KOPT-K1 (cell line): ENCODE data around the gene KMO.

ENCODE experiments used
- H3K27ac ChIP-seq: fragments of 200-600 bp; sonication (generic); 2 replicates; pipeline ENCODE4 v1.5.1; 2016; ENCODE audit warnings: antibody characterized with exemption, mild to moderate bottlenecking, low read depth, low read length; ENCODE audit not compliant: poor library complexity, severe bottlenecking
- H3K36me3 ChIP-seq: fragments of 200-600 bp; sonication (generic); 2 replicates; pipeline ENCODE4 v1.5.1; 2017; ENCODE audit warnings: antibody characterized with exemption, mild to moderate bottlenecking, low read length, moderate library complexity; ENCODE audit not compliant: insufficient read depth
- H3K9me3 ChIP-seq: fragments of 200-600 bp; sonication (generic); 2 replicates; pipeline ENCODE4 v1.5.1; 2017; ENCODE audit warnings: antibody characterized with exemption, low read length, mild to moderate bottlenecking; ENCODE audit not compliant: insufficient read depth, poor library complexity, severe bottlenecking

The KMO gene

GRCh38 chr1:241527146-241527545 lies 5.0 kb upstream of the KMO start:
- no peak overlapping the region for H3K27ac ChIP-seq
- no peaks in the 10 kb centered on the region for H3K36me3 ChIP-seq
- H3K9me3 ChIP-seq, result no peaks in the 10 kb centered on the region

- no peaks in the 10 kb centered on the region for H3K36me3 ChIP-seq
- peak overlapping the region; percentile 51 for H3K27ac ChIP-seq
- H3K9me3 ChIP-seq, result no peaks in the 10 kb centered on the region
Measured at GRCh38 chr1:241531195-241532161, 700 bp upstream of the KMO start.

DNA sequence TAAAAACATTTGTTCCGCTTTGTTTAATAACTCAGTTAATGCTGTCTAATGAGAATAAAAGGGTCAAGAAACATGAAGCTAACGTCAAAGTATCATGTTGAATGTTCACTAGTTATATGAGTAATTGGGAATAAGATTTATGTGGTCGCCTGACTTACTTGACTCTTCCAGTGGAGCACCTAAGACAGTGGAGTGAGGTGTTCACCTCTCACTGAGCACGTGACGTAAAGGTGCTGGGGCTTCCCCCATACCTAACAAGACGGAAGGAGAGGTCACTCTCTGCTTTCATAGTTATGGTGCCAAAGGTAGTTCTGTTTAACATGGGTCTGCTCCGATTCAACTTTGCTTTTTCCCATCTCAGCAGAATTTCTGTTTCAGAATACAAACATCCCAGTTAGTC lies 686 bp downstream of the KMO start:
- H3K9me3 ChIP-seq, result no peaks in the 10 kb centered on the region
- H3K27ac ChIP-seq, result no peak overlapping the region
- no peaks in the 10 kb centered on the region for H3K36me3 ChIP-seq

DNA sequence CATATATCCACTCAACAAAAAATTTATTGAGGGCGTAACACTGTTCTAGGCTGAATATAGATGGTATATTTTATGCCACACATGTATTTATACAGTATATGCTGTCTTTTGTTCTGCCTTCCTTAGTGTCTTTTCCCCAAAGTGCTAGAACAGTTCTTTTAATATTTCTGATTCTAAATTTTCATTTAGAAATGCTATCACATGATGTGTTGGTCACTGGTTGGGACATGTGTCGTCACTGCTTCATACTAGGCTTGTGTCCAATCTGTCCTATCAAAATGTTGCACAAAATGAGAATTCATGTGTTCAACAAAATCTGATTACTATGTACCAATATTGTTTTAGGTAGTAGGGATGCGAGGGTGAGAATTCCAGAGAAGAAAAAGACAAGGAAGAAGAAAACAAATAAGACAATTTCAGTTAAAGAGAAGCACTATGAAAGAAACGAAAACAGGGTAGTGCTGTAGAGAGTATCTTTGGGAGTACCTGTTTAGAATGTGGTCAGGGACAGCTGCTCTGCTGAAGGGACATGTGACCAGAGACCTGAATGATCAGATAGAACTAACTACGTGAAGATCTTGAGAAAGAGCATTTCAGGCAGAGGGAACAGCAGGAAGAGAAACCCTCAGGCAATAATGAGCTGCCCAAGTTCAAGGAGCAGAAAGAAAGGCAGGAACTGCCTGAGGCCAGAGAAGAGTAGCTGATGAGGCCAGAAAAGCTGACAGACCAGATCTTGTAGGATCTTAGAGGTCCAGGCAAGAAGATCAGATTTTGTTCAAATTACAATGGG lies 1.3 kb downstream of the KMO start:
- H3K36me3 ChIP-seq, result no peaks in the 10 kb centered on the region
- no peak overlapping the region for H3K27ac ChIP-seq
- H3K9me3 ChIP-seq, result no peaks in the 10 kb centered on the region

- Histone ChIP-seq H3K9me3 (no peaks in the 10 kb centered on the region), H3K36me3 (no peaks in the 10 kb centered on the region), H3K27ac (no peak overlapping the region)
Measured at GRCh38 chr1:241536304-241536703, 4.1 kb downstream of the KMO start.

GRCh38 chr1:241536969-241537368 lies 4.8 kb downstream of the KMO start:
- Histone ChIP-seq H3K27ac (no peak overlapping the region), H3K36me3 (no peaks in the 10 kb centered on the region), H3K9me3 (no peaks in the 10 kb centered on the region)

DNA sequence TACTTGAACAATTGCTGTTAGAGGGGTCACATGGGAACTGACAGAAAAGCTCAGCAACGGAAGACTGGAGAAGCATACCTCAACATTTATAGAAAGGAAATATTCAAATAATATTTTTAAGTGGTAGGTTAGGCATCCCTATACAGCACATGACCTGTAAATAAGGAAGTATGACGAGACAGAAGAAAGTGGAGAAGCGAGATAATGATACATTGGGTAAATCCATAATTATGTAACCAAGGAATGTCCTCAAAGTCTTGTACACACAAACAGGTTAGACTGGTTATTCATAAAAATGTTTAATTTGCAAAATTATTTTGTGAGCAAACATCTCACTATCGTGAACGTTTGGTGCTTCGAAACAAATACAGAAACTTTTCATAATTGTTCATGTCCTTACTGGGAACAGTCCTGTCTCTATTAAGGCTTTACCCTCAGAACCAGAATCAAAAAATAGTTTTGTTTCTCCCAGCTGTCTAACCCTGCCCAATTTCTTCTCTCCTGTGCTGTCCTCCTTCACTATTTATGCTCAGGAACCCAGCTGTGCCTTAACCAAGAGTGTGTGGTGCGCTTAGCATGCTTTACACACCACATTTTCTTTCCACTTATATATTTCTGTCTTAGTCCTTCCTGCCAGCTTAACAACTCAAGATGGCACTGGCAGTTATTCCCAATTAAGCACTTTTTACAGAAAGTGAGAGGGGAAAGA lies 10.2 kb downstream of the KMO start:
- Histone ChIP-seq H3K36me3 (no peaks in the 10 kb centered on the region), H3K9me3 (no peaks in the 10 kb centered on the region), H3K27ac (no peak overlapping the region)

- no peak overlapping the region for H3K27ac ChIP-seq
- no peaks in the 10 kb centered on the region for H3K36me3 ChIP-seq
- H3K9me3 ChIP-seq, result no peaks in the 10 kb centered on the region
Measured at GRCh38 chr1:241548008-241548407, 15.8 kb downstream of the KMO start.

DNA sequence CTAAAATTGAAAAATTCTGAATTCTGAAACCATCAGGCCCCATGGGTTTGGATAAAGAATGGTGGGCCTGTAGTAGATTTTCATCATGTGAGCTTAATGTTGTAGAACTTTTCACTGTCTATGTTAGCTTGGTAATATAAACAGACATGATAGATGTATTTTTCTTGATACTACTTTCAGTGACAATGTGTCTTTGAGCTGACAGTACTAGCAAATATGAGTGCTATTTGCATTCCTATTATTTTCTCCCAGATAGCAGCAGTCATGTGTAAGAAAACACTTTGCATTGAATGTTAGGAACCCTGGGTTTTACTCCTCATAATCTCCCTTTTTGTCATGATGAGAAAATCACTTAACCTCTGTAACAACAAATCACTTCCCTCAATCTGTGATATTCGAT lies 18.1 kb downstream of the KMO start:
- Histone ChIP-seq H3K9me3 (no peaks in the 10 kb centered on the region), H3K27ac (no peak overlapping the region), H3K36me3 (no peaks in the 10 kb centered on the region)

- Histone ChIP-seq H3K36me3 (no peaks in the 10 kb centered on the region), H3K9me3 (no peaks in the 10 kb centered on the region), H3K27ac (no peak overlapping the region)
Measured at GRCh38 chr1:241551759-241552638, 19.8 kb downstream of the KMO start.

DNA sequence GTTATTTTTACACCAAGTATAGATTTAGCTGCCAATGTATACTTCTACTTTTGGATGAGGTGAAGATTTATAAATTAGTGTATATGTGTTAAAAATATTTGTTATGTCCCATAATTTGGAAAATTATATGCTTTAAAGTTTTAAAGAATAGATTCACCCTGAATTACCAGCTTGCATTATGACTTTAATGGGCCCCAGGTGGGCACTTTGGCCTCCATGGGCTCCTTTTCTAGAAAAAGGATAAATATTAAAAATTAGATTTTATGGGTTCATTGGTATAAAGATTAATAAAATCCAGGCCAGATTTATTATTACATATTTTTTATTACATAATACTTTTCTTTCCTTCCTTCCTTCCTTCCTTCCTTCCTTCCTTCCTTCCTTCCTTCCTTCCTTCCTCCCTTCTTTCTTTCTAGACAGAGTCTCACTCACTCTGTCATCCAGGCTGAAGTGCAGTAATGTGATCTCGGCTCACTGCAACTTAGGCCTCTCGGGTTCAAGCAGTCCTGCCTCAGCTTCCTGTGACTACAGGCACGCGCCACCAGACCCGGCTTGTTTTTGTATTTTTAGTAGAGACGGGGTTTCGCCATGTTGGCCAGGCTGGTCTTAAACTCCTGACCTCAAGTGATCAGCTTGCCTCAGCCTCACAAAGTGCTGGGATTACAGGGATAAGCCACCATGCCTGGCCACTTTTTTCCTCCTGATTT lies 21.9 kb downstream of the KMO start:
- Histone ChIP-seq H3K36me3 (no peaks in the 10 kb centered on the region), H3K9me3 (no peaks in the 10 kb centered on the region), H3K27ac (no peak overlapping the region)

DNA sequence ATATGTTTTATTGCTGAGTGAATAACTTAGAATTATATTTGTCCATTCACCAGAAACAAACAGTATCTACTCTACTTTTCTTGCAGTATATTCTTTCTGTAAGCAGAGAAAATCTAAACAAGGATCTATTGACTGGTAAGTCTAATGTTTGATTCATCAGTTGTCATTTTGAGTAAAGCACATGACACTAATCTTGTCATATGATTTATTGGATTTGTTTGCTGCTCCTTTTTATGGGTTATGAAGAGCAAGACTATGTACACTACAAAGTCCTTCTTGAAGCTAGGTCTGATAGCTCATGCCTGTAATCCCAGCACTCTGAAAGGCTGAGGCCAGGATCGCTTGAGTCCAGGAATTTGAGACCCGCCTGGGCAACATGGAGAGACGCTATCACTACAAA lies 23.3 kb downstream of the KMO start:
- H3K9me3 ChIP-seq, result no peaks in the 10 kb centered on the region
- H3K36me3 ChIP-seq, result no peaks in the 10 kb centered on the region
- H3K27ac ChIP-seq, result no peak overlapping the region

DNA sequence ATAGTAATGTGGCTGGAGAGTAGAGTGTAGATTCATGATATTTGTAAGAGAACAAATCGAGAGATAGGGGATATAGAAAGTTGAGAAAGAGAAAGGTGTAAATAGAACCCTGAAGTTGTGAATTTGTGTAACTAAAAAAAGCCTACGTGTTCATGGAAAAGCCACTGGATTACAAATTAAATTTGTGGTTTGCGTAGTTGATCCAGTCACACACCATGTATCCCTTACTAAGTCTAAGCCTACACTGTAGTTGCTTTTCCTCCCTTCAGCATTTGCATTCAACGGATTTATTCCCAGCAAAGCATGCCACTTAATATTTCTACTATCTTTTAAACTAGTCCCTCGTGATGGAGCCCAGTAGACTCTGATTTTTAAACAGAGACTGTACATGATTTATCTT lies 24.9 kb downstream of the KMO start:
- Histone ChIP-seq H3K9me3 (no peaks in the 10 kb centered on the region), H3K27ac (no peak overlapping the region), H3K36me3 (no peaks in the 10 kb centered on the region)
